GM10248 (cell line): Measurements from ENCODE around the gene NLRP8.
"Not testable (repeated sequence)": the region's sequence is repeated elsewhere in the genome, so short reads cannot be mapped to it uniquely, and the experiment has no call there.

ENCODE experiments used
- CTCF ChIA-PET: fragments of 300-600 bp; sonication (Branson Sonifier 250); formaldehyde crosslinking; extraction: SDS; loops from one replicate; lab custom pipeline; 2021; ENCODE audit warnings: antibody characterized with exemption; lab: Yijun Ruan, JAX
- POLR2A ChIA-PET: fragments of 350-650 bp; sonication (Branson Sonifier 250); formaldehyde crosslinking; extraction: SDS; loops from one replicate; lab custom pipeline; 2020; ENCODE audit warnings: antibody characterized with exemption; lab: Yijun Ruan, JAX
- DNase-seq: peaks from one replicate; pipeline ENCODE4 v3.0.0; 2012; ENCODE audit errors: extremely low spot score
- CTCF ChIP-seq: IDR thresholded peaks from 2 replicates; pipeline ENCODE4 v1.5.1; 2012; ENCODE audit warnings: mild to moderate bottlenecking, low read depth; ENCODE audit errors: extremely low read depth, missing control alignments, control extremely low read depth

NLRP8 gene

GRCh38 chr19:55990831-55991230 lies 43.2 kb downstream of the NLRP8 start:
- TF ChIP-seq CTCF: no peak
- ChIA-PET CTCF (no interaction called here), POLR2A (no interaction called here)
- DNase-seq: no peak

GRCh38 chr19:55993492-55993891 lies 45.9 kb downstream of the NLRP8 start:
- TF ChIP-seq CTCF: no peak
- CTCF ChIA-PET: no interaction called here
- POLR2A ChIA-PET: no interaction called here

GRCh38 chr19:56014765-56015164 lies 67.1 kb downstream of the NLRP8 start:
- ChIA-PET POLR2A (no interaction called here), CTCF (interaction anchor here (1.1 kb wide), 1 partner anchor 51 kb away, joined by 4 read pairs; no protein-coding TSS in a partner anchor)
- TF ChIP-seq CTCF: no peak
- DNase-seq: no peak

More at GRCh38 chr19:55993492-55993891, 45.9 kb downstream of the NLRP8 start:
- no peak for DNase-seq

- DNase-seq: no peak
- ChIA-PET CTCF (no interaction called here), POLR2A (no interaction called here)
- no peak for TF ChIP-seq CTCF
These were observed 68.1 kb downstream of the NLRP8 start for GRCh38 chr19:56015756-56016155.

GRCh38 chr19:56019325-56019724 lies 71.7 kb downstream of the NLRP8 start:
- CTCF ChIA-PET, DNase-seq, POLR2A ChIA-PET: not testable (repeated sequence)

GRCh38 chr19:56020355-56020975 lies 72.8 kb downstream of the NLRP8 start:
- CTCF ChIA-PET, DNase-seq, POLR2A ChIA-PET: not testable (repeated sequence)

GRCh38 chr19:56026769-56027168 lies 79.1 kb downstream of the NLRP8 start:
- ChIA-PET CTCF (no interaction called here), POLR2A (no interaction called here)
- no peak for TF ChIP-seq CTCF
- DNase-seq: no peak
